GM18858 (cell line): ENCODE measurements around the gene PNPLA6.

Experiments used
- ATAC-seq: cut with Tn5 transposase; IDR thresholded peaks from one replicate; pipeline ENCODE4 v1.9.1; 2021; ENCODE audit not compliant: unreplicated experiment

PNPLA6 gene

DNA sequence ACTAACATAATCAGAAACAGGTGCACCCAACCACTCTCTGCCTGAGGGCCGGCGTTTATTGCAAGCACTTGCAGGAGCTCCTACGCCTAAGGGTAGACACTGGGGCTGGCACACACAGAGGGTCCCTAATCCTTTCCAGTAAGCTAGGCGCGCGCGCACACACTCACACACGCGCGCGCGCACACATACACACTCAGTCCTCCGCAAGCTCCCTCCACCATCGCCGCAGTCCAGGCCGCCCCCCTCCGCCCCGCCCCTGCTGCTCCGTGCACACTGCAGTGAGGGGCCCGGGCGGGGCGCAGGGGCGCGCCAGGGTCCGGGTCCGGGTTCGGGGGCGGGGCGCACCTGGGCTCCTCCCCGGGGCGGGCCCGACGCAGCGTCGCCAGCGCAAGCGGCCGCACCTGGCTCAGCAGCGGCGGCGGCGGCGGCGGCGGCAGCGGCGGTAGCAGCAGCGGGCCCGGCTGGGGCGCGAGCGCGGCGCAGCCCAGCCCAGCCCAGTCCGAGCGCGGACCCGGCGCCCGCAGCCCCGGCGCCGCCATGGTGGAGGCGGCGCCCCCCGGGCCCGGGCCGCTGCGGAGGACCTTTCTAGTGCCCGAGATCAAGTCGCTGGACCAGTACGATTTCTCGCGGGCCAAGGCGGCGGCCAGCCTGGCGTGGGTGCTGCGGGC is 60.1 kb downstream of the PNPLA6 start, which contains the start of gene CAMSAP3:
TSS of gene CAMSAP3 (plus strand) at position 398 of the 668 bp plus-strand sequence. CDS start at position 538, 140 bp downstream.
- ATAC-seq = no peak

DNA sequence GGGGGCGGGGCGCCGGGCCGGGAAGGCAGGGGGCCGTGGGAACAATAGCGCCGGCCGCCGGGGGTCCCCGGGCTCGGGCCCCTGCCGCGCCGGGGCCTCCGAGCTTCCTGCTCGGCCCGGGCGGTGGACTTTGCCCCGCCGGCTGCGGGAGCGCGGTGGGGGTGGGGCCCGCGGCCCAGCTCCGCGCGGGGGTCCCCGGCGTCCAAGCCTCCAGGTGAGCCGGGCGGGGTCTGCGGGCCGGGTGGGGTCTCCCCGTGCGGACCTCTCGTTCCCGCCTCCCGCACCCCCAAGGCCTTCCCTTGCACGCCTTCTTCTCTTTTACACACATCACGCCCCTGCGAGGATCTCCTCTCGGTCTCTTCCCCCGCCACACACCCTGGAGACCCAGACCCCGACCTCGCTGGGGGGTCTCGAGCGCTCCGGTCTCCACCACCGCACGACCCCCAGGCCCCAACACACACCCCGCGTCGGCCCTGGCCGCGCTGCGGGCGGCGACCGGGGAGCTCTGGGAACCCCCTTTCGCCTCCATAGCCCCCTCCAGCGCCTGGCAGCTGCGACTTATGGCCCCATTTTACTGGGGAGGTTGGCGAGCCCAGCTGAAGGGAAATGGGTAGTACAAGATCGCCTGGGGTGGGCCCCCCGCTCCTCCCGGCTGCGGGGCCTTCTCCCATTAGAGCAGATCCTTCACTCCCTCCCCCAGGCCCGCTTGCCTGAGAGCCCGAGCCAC is 60.9 kb downstream of the PNPLA6 start:
- ATAC-seq = no peak

DNA sequence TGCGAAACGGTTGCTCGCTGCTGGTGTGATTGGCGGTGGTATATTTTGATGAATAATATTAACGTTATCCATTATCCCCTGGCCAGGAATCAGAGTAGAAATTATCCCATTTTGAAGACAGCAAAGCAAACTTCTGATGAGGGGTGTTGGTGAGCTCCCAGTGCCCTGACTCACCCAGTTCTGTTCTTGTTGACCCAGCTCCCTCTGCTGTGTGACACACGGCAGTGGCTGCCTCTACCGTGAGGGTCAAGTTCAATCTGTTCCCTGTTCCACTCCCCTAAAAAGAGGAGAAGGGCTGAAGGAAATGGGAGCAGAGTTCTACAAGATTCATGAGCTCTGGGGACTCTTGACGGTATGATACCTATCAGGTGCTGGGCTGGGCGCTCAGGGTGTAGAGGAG is 62.2 kb downstream of the PNPLA6 start:
- ATAC-seq = no peak

DNA sequence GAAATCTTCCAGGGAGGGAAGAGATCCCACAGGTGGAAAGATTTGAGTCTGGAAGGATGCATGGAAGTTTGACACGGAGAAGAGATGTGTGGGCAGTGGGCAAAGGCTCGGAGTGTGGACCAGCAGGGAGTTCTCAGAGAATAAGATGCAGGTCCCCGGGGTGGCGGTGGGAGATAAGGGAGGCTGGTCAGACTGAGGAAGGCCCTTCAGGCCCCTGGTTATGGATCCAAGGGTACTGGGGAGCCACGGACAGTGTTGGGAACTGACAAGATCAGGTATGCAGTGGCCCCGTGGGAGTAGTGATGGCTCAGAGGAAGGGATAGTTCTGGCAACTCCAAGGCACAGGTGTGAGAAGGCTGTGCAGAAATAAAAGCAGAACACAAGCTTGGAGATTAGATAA is 62.7 kb downstream of the PNPLA6 start:
- ATAC-seq = no peak

DNA sequence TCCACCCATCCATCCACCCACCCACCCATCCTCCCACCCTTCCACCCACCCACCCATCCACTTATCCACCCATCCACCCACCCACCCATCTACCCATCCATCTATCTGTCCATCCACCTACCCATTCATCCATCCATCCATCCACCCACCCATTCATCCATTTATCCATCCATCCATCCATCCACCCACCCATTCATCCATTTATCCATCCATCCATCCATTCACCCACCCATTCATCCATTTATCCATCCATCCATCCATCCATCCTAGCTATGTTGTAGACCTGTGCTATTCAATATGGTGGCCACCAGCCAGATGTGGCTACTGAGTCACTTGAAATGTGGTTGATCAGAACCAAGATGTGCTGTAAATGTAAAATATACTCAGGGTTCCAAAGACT is 65.2 kb downstream of the PNPLA6 start:
- ATAC-seq = no peak

DNA sequence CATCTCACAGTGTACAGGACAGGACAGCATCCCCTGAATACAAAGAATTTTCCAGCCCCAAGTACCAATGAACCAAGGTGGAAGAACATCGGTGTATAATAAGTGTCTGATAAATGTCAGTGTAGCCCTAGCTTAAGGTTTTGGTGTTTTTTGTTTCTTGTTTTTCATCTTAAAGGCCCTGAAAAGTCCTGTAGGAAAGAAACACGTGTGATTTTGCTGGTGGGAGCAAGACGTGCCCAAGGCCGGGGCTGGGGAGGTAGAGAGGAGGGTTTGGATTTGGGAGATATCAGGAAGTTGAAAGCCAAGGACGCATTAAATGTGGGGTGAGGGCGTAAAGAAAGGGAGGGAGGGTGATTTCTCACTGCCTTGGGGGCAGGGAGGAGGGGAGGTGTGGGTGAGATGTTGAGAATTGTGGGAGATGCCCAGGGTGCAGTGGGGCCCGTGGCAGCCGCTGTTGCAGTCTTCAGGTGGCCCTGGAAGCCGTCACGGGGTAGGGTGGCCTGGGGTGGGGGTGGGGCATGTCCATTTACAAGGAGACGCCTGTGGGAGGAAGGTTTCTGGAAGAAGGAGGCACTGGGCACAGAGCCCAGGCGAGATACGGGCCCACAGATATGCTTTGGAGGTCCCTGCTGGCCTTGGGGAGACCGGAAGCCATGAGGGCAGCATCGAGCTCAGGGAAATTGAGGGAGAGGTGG is 66.9 kb downstream of the PNPLA6 start:
- ATAC-seq = no peak

DNA sequence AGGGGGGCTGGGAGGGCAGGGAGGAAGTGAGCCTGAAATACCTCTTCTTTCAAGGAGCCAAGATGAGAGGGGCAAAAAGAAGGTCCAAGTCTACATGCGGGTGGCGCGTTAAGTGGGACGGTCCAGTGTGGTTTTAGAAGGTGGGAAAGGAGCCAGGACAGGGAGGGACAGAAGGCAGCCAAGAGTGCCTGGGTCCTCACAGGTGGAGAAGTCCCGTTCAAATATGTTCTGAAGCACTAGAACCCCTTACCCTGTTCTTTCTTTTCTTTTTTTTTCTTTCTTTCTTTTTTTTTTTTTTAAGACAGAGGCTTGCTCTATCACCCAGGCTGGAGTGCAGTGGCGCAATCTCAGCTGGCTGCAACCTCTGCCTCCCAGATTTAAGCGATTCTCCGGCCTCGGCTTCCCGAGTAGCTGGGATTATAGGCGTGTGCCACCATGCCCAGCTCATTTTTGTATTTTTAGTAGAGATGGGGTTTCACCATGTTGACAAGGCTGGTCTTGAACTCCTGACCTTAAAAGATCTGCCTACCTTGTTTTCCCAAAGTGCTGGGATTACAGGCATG is 67.5 kb downstream of the PNPLA6 start:
- ATAC-seq = no peak

DNA sequence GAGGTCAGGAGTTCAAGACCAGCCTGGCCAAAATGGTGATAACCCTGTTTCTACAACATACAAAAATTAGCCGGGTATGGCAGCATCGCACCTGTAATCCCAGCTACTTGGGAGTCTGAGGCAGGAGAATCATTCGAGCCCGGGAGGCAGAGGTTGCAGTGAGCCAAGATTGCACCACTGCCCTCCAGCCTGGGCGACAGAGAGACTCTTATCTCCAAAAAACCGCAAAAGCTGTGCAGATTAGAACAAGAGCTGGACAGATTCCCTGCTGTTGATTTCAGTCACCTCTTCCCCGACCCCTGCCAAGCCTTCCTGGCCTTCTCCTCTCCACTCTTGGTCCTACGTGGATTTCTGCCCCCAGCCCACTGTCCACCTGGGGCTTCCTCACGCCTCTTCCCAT is 68.4 kb downstream of the PNPLA6 start:
- no peak for ATAC-seq

DNA sequence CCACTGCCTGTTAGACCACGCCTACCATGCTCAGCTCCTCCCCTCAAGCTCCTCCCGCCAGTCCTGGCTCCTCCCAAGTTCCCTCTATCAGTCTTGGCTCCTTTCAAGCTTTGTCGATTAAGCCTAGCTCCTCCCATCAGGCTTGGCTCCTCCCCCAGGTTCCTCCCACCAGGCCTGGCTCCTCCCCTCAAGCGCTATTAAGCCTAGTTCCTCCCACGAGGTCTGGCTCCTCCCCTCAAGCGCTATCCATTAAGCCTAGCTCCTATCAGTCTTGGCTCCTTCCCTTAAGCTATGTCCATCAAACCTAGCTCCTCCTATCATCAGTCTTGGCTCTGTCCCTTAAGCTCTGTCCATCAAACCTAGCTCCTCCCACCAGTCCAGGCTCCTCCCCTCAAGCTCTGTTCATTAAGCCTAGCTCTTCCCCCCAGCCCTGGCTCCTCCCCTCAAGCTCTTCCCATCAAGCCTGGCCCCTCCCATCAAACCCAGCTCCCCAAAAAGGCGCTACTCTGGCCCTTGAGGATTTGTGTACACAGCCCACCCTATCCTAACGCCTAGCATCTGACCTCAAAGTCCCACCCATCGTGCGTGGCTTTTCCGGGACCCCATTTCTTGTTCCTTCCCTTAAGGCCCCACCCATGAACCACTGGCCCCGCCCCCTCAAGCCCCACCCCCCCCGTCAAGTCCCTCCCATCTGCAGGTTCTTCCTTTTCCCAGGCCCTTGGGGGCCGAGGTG is 70.1 kb downstream of the PNPLA6 start:
- ATAC-seq = no peak

DNA sequence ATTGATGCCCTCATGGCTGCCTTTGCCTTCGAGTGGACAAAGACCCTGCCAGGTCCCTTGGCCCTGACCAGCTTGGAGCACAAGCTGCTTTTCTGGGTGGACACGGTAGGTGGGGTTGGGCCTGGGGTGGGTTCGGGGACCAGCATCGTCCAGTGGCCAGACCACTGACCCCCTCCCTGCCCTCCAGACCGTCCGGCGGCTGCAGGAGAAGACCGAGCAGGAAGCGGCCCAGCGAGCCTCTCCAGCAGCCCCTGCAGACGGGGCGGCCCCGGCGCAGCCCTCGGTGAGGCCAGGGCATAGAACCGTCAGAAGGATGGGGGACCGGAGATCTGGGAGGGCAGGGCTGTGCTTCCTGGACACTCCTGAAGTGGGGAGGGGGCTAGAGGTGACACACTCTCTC is 70.8 kb downstream of the PNPLA6 start:
- ATAC-seq = no peak

DNA sequence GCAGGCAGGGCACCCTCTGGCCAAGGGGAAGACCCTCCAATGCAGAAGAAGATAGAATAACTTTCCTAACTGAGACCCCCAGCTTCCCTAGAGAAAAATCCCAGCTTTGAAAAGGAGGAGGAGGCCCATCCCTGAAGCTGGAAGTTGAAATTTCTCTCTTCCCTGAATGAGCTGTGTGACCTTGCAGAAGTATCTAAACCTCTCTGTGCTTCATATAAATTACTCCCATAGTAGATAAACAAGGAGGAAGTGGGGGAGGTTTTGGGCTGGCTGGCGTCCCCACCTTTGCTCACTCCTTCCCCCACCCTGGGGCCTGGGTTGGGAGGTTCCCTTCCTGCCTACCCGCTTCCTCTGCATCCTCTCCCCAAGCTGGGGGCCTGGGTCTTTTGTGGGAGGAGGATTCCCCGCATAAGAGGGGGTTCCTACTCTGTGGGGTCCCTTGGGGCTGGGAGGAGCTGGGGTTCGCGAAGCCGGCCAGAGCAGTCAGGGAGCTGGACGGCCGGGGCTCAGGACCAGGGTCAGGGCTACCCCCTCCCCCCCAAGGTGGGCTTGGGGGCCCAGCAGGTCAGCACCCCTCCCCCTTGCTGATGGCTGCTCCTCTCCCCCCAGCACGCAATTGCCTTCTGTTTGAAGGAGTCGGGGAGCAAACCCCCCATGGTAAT is 71.8 kb downstream of the PNPLA6 start:
- ATAC-seq = no peak

DNA sequence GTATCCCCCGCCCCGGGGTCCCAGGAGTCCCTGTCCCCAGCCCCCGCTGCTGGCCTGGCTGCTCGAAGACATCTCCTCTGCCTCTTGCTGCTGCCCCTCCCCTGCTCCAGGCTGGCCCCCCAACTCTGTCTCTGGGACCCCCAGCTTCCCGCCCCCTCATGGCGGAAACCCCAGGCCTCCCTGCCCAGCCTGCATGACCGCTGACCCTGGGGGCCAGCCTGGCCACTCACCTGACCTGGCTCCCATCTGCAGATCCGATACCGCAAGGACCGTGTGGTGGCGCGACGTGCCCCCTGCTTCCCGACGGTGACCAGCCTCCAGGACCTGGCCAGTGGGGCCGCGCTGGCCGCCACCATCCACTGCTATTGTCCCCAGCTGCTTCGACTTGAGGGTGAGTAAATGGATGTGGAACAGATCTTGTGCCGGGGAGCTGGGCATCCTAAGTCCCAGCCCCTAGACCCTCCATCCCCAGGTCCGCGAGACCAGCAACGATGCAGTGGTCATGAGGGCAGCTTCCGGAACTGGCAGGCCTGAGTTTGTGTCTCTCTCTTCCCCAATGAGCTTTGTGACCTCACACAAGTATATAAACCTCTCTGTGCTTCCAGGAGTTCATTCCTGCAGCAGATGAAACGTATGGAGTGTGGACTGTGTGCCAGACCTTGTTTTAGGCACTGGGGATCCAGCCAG is 72.5 kb downstream of the PNPLA6 start:
- ATAC-seq = no peak

DNA sequence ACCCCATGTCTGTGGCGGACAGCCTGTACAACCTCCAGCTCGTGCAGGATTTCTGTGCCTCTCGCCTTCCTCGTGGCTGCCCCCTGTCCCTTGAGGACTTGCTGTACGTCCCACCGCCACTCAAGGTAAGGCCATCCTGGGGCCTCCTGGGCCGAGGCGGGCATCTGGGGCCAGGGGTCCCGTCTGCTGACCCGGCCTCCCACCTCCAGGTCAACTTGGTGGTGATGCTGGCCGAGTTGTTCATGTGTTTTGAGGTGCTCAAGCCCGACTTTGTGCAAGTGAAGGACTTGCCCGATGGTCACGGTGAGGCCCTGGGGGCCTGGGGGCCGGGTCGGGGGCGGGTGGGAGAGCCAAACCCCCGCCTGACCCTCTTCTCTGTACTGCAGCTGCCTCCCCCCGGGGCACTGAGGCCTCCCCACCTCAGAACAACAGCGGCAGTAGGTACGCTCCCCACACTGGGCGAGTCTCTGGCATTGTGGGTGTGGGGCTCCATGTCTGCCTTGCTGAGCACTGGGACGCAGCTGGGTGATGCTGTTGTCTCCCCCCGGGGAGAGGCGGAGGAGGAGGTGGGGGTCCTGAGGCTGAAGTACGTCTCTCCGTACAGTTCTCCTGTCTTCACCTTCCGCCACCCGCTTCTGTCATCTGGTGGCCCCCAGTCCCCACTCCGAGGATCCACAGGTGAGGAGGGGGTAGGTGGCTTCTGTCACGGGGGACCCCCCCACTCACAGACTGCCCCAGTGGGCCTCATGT is 75.1 kb downstream of the PNPLA6 start:
- ATAC-seq = no peak
